Stomach smooth muscle (tissue), 2 donors: Measurements from ENCODE around the gene SYNDIG1.

Experiments used
- H3K27ac ChIP-seq: one replicate; pipeline ENCODE4 v1.7.0; 2013; ENCODE audit warnings: mild to moderate bottlenecking, low read length, inconsistent platforms
- H3K27me3 ChIP-seq, 2 donors: one replicate each; pipeline ENCODE4 v1.7.0; 2013; ENCODE audit warnings: low read length in 2 of 2; ENCODE audit not compliant: insufficient read depth in 2 of 2, control insufficient read depth in 1 of 2
- H3K36me3 ChIP-seq, 2 donors: one replicate each; pipeline ENCODE4 v1.7.0; 2013; ENCODE audit warnings: low read length in 2 of 2; ENCODE audit not compliant: control insufficient read depth in 2 of 2, insufficient read depth in 2 of 2
- H3K4me1 ChIP-seq: one replicate; pipeline ENCODE4 v1.7.0; 2013; ENCODE audit warnings: low read length; ENCODE audit not compliant: control insufficient read depth, insufficient read depth
- H3K4me3 ChIP-seq, 2 donors: one replicate each; pipeline ENCODE4 v1.7.0; 2013; ENCODE audit warnings: low read length in 2 of 2
- H3K9ac ChIP-seq, 2 donors: one replicate each; pipeline ENCODE4 v1.7.0; 2013; ENCODE audit warnings: low read length in 2 of 2, mild to moderate bottlenecking in 1 of 2
- H3K9me3 ChIP-seq, 2 donors: one replicate each; pipeline ENCODE4 v1.7.0; 2013; ENCODE audit warnings: low read length in 2 of 2; ENCODE audit not compliant: control insufficient read depth in 2 of 2
- donor health status: healthy.
- donor health status: Pancreatic carcinoma.

The SYNDIG1 gene

GRCh38 chr20:24659835-24660234, 190.4 kb downstream of the SYNDIG1 start:
- Histone ChIP-seq H3K4me1 (peaks cover 2% of the 10 kb centered on the region), H3K27me3 (no peaks in the 10 kb centered on the region), H3K4me3 (no peak overlapping the region), H3K9me3 (no peaks in the 10 kb centered on the region), H3K9ac (no peak overlapping the region), H3K27ac (no peak overlapping the region), H3K36me3 (no peaks in the 10 kb centered on the region)

DNA sequence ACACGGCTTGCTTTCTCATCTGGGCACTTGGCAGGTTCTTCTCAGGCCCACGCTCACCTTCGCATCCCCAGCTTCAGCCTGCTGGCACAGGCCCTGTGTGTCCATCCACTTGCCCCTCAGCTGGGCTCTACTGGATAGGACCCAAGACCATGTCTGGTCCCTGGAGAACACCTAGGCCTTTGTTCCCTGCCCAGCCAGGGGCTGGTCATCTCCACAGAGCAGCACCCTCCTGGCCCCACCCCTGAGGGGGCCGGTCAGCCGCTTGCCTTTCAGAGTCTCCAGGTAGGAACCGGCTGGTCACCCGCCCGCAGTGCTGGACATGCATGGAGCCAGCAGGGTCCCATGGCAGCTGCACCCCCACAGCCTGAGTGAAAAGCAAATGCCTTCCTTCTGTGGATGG, 191.2 kb downstream of the SYNDIG1 start:
- Histone ChIP-seq H3K36me3 (no peaks in the 10 kb centered on the region), H3K27ac (no peak overlapping the region), H3K4me3 (no peak overlapping the region), H3K4me1 (peaks cover 2% of the 10 kb centered on the region), H3K27me3 (no peaks in the 10 kb centered on the region), H3K9me3 (no peaks in the 10 kb centered on the region), H3K9ac (no peak overlapping the region)

DNA sequence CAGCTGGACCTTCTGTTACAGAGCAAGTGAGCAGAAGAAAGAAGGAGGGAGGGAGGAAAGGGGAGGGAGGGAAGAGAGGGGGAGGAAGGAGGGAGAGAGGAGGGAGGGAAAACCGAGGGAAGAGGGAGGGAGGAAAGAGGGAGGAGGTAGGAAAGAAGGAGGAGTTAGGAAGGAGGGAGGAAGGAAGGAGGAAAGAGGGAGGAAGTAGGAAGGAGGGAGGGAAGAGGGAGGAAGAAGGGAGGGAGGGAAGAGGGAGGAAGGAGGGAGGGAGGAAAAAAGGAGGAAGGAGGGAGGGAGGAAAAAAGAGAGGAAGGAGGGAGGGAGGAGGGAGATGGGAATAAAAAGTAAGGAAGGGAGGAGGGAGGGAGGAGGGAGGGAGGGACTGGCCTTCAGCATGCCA, 191.8 kb downstream of the SYNDIG1 start:
- no peak overlapping the region for H3K4me3 ChIP-seq

GRCh38 chr20:24662322-24662721, 192.9 kb downstream of the SYNDIG1 start:
- Histone ChIP-seq H3K4me1 (peaks cover 2% of the 10 kb centered on the region), H3K4me3 (no peak overlapping the region), H3K9ac (no peak overlapping the region), H3K27ac (no peak overlapping the region), H3K9me3 (no peaks in the 10 kb centered on the region), H3K27me3 (no peaks in the 10 kb centered on the region), H3K36me3 (no peaks in the 10 kb centered on the region)

More for the DNA sequence above, 191.8 kb downstream of the SYNDIG1 start:
- Histone ChIP-seq H3K9ac (no peak overlapping the region), H3K27ac (no peak overlapping the region), H3K9me3 (no peaks in the 10 kb centered on the region), H3K27me3 (no peaks in the 10 kb centered on the region), H3K36me3 (no peaks in the 10 kb centered on the region), H3K4me1 (peaks cover 2% of the 10 kb centered on the region)

- Histone ChIP-seq H3K4me1 (peaks cover 2% of the 10 kb centered on the region), H3K27ac (no peak overlapping the region), H3K9me3 (no peaks in the 10 kb centered on the region), H3K4me3 (no peak overlapping the region), H3K36me3 (no peaks in the 10 kb centered on the region), H3K27me3 (no peaks in the 10 kb centered on the region), H3K9ac (no peak overlapping the region)
Measured at GRCh38 chr20:24662752-24663365, 193.4 kb downstream of the SYNDIG1 start.

- H3K27me3 ChIP-seq = no peaks in the 10 kb centered on the region
- peaks cover 2% of the 10 kb centered on the region for H3K4me1 ChIP-seq
- no peaks in the 10 kb centered on the region for H3K36me3 ChIP-seq
- no peak overlapping the region for H3K27ac ChIP-seq
- H3K9me3 ChIP-seq = no peaks in the 10 kb centered on the region
- H3K4me3 ChIP-seq = no peak overlapping the region
- H3K9ac ChIP-seq = no peak overlapping the region
Measured at GRCh38 chr20:24663496-24663895, 194.1 kb downstream of the SYNDIG1 start.

DNA sequence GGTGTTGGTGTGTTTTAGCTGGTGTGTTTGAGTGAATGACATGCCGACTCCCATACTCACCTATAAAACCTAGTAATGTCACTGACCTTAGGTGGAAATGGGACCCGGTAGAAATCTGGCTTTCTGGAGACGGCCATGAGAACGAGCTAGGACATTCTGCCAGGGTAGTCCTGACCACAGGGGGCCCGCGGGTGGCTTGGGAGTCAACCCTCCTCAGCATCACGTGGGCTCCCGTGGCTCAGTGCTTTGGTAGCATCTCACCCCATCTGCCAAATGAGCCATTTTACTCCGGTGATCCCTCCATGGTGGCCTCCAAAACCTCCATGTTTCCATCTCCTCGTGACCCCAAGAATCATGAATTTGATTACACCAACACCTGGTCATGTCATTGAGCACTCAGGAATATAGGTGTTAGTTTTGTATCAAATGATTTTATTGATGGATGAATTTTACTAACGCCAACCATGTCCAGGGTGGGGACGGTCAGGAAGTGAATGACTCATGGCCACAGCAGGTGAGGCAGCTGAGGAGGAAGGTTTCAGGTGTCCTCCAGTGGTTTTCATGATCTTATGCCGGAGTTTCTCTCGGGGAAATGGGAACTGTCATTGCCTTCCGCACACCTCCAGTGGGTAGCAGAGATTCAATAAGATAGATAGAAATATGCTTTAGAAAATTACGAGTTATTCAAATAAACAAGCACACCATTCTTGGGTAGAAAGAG, 195.0 kb downstream of the SYNDIG1 start:
- peaks cover 2% of the 10 kb centered on the region for H3K4me1 ChIP-seq
- H3K27ac ChIP-seq = no peak overlapping the region
- no peaks in the 10 kb centered on the region for H3K27me3 ChIP-seq
- H3K9ac ChIP-seq = no peak overlapping the region
- no peak overlapping the region for H3K4me3 ChIP-seq
- no peaks in the 10 kb centered on the region for H3K36me3 ChIP-seq
- H3K9me3 ChIP-seq = no peaks in the 10 kb centered on the region

DNA sequence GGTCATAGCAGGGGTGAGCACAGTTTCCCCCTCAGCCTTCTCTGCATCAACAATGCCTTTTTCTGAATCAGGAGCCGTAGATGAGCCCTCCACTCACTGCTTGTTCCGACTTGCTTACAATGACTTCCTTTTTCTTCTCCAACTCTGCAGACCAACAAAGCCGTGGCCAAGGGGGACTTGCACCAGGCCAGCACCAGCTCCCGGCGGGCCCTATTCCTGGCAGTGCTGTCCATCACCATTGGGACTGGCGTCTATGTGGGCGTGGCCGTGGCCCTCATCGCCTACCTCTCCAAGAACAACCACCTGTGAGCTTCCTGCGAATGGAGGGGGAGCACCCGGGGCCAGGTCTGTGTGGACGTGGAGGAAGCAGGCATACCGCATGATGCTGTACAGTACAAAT, 195.8 kb downstream of the SYNDIG1 start:
- Histone ChIP-seq H3K27ac (no peak overlapping the region), H3K9me3 (no peaks in the 10 kb centered on the region), H3K4me1 (peaks cover 2% of the 10 kb centered on the region), H3K4me3 (no peak overlapping the region), H3K27me3 (no peaks in the 10 kb centered on the region), H3K36me3 (no peaks in the 10 kb centered on the region), H3K9ac (no peak overlapping the region)

DNA sequence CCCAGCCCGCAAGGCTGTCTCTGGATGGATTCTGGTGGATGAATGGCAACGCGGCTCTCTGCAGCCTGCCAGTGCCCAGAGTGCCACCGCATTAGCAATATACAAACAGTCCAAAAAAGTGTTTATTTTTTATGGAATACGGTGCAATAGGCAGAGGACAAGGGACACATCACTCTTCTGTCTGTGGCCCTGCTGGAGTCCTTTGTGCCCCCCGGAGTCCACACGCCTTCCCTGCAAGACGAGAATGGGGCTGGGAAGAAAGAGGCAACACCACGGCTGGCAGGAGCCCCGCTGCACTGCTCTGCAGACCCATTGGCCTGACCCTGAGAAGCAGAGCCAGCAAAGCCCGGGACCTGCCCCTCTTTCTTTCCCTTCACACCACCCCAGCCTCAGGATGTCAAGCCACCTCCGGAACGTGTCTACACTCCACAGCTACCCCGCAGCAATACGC, 196.3 kb downstream of the SYNDIG1 start:
- Histone ChIP-seq H3K27ac (no peak overlapping the region), H3K36me3 (no peaks in the 10 kb centered on the region)

DNA sequence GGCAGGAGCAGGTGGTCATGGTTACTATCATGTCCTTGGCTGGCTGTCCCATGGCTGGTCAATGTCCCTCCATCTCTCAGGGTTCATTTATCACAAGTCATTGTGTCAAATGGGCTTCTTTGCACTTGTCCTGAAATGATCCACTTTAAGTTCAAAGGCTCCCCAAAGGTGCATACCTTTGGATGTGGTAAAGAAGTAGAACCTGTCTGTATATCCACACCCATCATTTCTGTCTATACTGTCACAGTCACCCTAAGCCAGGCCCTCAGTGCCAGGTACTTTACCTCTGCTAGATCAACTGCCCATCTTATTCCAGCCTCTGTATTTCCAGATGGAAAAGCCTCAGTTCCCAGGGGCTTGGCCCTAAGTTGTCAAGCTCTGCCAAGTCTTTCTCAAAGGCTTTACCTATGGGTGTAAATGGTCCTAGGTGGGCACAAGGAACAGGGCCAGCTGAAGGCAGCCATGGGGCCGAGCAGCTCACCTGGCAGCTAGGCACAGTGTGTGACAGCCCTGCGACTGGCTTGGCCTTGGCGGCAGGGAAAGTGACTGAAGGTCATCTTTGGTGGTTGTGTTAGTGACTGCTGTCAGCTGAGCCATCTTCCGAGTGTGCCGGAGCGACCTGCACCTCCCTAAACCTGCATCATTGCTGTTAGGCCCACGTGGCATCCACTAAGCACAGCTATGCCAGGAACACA, 198.4 kb downstream of the SYNDIG1 start:
- no peaks in the 10 kb centered on the region for H3K36me3 ChIP-seq
- H3K9ac ChIP-seq = no peak overlapping the region
- H3K4me1 ChIP-seq = no peaks in the 10 kb centered on the region
- no peak overlapping the region for H3K27ac ChIP-seq
- no peaks in the 10 kb centered on the region for H3K9me3 ChIP-seq
- H3K27me3 ChIP-seq = no peaks in the 10 kb centered on the region
- H3K4me3 ChIP-seq = no peak overlapping the region

More for the DNA sequence above, 196.3 kb downstream of the SYNDIG1 start:
- Histone ChIP-seq H3K4me3 (no peak overlapping the region), H3K9ac (no peak overlapping the region), H3K9me3 (no peaks in the 10 kb centered on the region), H3K4me1 (peaks cover 2% of the 10 kb centered on the region), H3K27me3 (no peaks in the 10 kb centered on the region)

DNA sequence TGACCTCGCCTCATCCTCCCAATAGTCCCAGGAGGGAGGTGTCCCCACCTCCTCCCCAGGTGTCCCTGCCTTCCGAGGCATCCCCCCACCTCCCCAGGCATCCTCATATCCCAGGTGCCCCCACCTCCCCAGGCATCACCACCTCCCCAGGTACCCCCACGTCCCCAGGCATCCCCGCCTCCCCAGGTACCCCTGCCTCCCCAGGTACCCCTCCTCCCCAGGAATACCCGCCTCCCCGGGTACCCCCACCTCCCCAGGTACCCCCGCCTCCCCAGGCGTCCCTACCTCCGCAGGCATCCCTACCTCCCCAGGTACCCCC, 198.9 kb downstream of the SYNDIG1 start:
- Histone ChIP-seq H3K9me3 (no peaks in the 10 kb centered on the region), H3K27ac (no peak overlapping the region), H3K27me3 (no peaks in the 10 kb centered on the region), H3K4me1 (no peaks in the 10 kb centered on the region), H3K36me3 (no peaks in the 10 kb centered on the region), H3K9ac (no peak overlapping the region), H3K4me3 (no peak overlapping the region)
